ENCODE measurements around the gene ALDH6A1. TPM values are rescaled to one million over a fixed set of nuclear protein-coding genes. Genes with fewer than 3 reads are reported as not detected.

ALDH6A1 gene
- total RNA-seq, 1 donor from 2014 or later = 42.1 TPM

DNA sequence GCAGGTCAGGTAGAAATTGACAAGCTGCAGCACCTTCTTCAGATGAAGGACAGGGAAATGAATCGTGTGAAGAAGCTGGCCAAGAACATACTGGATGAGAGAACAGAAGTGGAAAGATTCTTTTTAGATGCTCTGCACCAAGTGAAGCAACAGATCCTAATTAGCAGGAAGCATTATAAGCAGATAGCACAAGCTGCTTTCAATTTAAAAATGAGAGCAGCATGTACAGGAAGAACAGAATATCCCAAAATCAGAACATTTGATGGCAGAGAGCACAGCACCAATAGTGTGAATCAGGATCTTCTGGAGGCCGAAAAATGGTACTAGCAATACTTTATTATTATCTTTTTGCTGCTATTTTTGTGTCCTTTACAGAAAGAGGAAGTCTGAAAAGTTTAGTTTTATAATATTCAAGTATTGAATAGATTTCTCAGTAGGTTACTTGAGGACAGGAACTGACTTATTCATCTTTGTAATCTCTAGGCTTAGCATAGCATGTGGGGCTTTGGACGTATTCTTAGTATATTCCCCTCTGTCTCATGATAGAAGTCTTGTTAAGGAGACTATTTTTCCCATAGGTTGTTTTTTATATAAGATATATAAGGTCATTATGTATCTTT lies 34.3 kb downstream of the ALDH6A1 start:
- DNase-seq (ENCODE audit: low spot score) = no peak

GRCh38 chr14:74048281-74048680 lies 36.0 kb downstream of the ALDH6A1 start:
- no peak for DNase-seq (ENCODE audit: low spot score)

DNA sequence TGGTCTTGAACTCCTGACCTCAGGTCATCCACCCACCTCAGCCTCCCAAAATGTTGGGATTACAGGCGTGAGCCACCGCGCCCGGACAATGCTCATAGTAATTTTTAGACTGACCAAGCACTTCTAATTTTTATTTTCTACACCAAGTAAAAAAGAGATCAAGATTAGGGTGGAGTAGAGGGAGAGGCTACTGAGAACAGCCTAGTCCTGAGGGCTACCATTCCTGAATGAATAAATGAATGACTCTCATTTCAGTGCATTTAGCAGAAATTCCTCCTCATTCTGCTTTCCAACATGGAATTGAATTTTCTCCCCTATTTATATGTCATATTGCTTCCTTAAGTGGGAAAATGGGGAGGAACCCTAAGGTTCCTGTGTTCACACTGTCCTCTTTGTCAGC lies 38.7 kb downstream of the ALDH6A1 start:
- DNase-seq (ENCODE audit: low spot score) = no peak

GRCh38 chr14:74042296-74042695 lies 42.0 kb downstream of the ALDH6A1 start:
- DNase-seq (ENCODE audit: low spot score) = no peak

DNA sequence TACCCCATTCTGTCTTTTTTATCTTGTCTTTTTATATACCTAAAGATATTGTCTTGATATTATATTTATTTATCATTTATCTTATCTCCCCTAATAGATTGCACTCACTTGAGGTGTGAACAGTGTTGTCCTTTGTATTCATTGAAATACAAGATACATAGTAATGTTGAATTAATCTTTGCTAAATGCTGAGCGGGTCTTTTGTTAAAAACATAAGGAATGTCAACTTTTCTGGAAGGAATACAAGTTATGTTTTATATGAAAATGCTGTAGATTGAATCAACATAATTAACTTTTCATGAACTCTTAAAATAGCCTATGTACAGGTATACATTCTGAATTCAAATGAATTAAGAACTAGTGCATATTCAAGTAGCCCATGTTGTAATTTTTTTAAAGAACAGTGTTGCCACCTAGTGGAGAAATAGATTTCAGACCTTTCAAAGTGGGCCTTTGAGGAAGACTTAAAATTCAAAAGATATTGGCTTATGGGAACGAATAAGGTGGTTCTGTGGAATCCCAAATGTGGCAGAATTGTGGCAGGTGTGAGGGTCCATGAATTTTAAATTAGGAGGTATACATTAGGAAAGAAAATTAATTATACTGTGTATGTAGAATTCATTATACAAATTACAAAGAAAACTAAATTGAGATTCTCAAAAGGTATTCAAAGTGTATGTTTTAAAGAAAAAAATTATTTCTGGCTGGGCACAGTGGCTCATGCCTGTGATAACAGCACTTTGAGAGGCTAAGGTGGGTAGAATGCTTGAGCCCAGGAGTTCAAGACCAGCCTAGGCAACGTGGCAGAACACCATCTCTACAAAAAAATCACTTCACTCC lies 46.0 kb downstream of the ALDH6A1 start:
- no peak for DNase-seq (ENCODE audit: low spot score)

DNA sequence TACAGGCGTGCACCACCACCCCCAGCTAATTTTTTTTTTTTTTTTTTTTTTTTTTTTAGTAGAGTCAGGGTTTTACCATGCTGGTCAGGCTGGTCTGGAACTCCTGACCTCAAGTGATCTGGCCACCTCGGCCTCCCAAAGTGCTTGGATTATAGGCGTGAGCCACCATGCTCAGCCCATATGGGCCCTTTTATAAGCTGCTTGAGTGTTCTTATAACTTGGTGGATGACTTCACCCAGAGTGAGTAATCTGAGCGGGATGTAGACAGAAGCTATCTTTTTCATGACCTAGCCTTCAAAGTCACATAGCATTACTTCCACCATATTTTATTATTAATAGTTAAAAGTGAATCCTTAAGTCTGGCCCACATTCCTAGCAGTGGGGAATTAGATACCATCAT lies 48.7 kb downstream of the ALDH6A1 start:
- no peak for DNase-seq (ENCODE audit: low spot score)

DNA sequence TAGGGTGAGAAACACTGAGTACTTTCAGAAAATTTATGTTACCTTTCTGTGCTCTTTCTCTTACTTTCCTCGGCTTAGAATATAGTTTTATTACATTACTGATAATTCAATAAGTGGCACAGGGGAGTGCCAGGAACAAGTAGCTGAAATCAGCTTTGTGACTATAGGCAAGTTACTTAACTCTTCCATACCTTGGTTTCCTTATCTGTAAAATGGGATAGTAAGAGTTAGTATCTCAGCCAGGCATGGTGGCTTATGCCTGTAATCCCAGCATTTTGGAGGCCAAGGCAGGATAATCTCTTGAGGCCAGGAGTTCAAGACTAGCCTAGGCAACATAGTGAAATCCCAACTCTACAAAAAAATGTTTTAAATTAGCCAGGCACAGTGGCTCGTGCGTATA lies 49.7 kb downstream of the ALDH6A1 start:
- DNase-seq (ENCODE audit: low spot score) = no peak

DNA sequence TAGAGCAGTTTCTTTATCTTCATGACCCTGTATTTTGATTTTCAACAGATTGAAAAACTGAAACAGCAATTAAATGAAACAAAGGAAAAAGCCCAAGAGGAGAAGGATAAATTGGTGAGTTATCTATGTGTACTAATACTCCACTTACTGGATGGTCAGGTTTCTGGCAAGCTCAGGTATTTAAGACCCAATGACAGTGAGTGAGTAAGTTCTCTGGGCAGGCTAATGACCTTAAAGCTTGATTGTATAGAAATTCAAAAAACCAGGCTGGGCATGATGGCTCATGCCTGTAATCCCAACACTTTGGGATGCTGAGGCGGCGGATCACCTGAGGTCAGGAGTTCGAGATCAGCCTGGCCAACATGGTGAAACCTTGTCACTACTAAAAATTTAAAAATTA lies 55.1 kb downstream of the ALDH6A1 start:
- no peak for DNase-seq (ENCODE audit: low spot score)

DNA sequence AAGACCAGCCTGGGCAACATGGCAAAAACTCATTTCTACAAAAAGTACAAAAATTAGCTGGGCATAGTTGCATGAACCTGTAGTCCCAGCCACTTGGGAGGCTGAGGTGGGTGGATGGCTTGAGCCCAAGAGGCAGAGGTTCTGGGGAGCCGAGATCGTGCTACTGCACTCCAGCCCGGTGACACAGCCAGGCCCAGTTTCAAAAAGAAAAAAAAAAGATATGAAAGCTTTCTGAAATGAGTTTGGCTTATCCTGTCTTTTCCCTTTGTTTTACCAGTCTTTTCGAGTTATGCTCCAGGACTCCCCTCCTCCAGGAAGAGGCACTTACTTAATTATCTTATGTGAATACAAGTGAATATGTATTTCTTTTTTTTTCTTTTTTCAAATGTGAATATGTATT lies 61.9 kb downstream of the ALDH6A1 start:
- no peak for DNase-seq (ENCODE audit: low spot score)

DNA sequence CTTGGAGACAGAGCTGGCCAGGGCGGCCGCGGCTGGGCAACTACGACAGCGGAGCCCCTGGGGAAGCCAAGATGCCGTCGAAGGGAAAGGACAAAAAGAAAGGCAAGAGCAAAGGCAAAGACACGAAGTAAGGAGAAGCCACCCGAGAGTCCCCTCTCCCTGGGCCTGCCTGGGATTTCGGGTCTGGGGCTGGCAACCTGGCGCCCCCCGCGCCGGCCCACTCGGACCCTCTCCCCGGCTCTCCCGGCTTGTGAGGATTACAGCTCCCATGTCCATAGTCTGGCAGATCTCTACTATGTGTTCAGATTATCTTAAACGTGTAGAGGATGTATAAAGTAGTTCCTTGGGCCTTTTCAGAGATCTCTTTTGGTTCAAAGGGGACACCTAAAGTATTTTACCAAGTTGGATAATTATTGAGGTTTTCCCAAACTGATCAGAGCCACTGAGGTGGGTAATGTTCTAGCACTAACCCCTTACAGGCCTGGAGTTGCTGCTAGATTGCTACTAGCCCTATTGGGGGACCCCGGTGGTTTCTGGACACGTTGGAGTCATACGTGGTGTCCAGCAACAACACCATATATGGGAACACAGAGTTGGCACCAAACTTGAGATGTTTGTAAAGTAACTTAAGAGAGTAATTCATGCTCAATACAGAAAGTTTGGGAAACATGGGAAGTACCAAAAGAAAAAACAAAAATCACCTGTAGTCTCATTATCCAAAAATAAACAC lies 64.7 kb downstream of the ALDH6A1 start:
- DNase-seq (ENCODE audit: low spot score) = no peak

- peak; percentile 95 for DNase-seq (ENCODE audit: low spot score)
Measured at GRCh38 chr14:74018586-74019407, 65.5 kb downstream of the ALDH6A1 start, which contains the start of the genes BBOF1 and ENTPD5. TSS of gene BBOF1 (plus strand) at chr14:74019349. CDS start at chr14:74019479, 130 bp downstream. TSS of gene ENTPD5 (minus strand) at chr14:74019288. CDS start at chr14:73988102, 31,186 bp downstream.

DNA sequence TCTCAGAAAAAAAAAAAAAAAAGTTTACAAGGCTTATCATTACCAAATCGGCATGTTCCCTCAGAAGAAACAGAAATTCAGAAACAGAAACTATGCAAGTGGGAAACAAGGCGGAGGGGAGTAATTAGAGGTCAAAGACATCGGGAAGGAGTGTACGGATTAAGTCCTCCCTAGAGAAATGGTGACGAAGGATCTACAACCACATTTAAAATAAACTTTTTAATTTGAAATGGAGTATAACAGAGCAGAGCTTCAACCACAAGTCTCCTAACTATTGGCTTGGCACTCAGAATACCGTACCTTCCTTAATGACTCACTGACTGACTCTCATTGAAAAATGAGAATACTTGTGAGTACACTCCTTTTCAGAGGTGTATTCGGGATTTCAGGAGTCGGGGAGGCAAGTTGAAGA lies 66.1 kb downstream of the ALDH6A1 start:
- DNase-seq (ENCODE audit: low spot score) = no peak

GRCh38 chr14:74015963-74016362 lies 68.3 kb downstream of the ALDH6A1 start:
- no peak for DNase-seq (ENCODE audit: low spot score)

DNA sequence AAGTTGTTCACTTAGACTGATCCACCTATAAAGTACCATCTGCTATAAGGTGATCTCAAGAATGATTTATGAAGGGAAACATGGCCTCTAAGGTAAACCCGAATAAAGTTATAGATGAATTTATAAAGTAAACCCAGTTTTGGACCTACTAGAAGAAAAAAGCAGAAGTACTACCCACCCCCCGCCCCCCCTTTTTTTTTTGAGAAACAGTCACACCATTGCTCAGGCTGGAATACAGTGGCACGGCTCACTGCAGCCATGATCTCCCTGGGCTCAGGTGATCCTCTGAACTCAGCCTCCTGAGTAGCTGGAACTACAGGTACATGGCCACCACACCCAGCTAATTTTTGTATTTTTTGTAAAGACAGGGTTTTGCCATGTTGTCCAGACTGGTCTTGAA lies 69.1 kb downstream of the ALDH6A1 start:
- no peak for DNase-seq (ENCODE audit: low spot score)

DNA sequence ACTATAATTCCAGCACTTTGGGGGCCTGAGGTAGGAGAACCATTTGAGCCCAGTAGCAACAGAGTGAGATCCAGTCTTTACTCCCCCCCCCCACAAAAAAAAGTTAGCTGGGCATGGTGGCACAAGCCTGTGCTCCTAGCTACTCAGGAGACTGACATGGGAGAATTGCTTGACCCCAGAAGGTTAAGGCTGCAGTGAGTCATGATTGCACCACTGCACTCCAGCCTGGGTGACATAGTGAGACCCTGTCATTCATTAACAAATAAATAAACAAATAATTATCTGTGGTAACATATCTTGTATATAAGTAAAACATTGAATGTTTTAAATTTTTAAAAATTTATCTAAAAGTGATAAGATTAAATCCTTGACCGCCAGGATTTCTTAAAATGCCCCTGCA lies 70.0 kb downstream of the ALDH6A1 start:
- no peak for DNase-seq (ENCODE audit: low spot score)

GRCh38 chr14:74008843-74009499 lies 75.3 kb downstream of the ALDH6A1 start:
- no peak for DNase-seq (ENCODE audit: low spot score)
